Muscle of back (tissue), 11 donors: ENCODE data around the gene CAMTA1. TPM values are rescaled to one million over a fixed set of nuclear protein-coding genes. Genes with fewer than 3 reads are reported as not detected.
"Not testable (repeated sequence)": the region's sequence is repeated elsewhere in the genome, so short reads cannot be mapped to it uniquely, and the experiment has no call there.

Source experiments
- DNase-seq, 3 donors: peaks; one replicate each; pipeline versions ENCODE4 v3.0.0 to v3.0.0-alpha.2; 2013
- polyA plus RNA-seq, 10 donors: library from polyadenylated mRNA; unstranded; fragments of 120-200 nt; gene quantifications; one replicate each; pipeline ENCODE4 v1.2.1, GENCODE V29; 2013; ENCODE audit not compliant: insufficient read length in 10 of 10

CAMTA1 gene
- polyA plus RNA-seq, 10 donors: 36.4 to 49.7 (median 44.0) TPM

GRCh38 chr1:6842301-6842700, 57.0 kb downstream of the CAMTA1 start:
- DNase-seq: no peak

- not testable (repeated sequence) for DNase-seq
Observed at GRCh38 chr1:6845786-6846185, 60.5 kb downstream of the CAMTA1 start.

- no peak for DNase-seq
Observed at GRCh38 chr1:6848816-6849215, 63.6 kb downstream of the CAMTA1 start.

- DNase-seq: no peak
Observed at GRCh38 chr1:6850537-6850936, 65.3 kb downstream of the CAMTA1 start.

- no peak for DNase-seq
Observed at GRCh38 chr1:6852136-6852890, 67.1 kb downstream of the CAMTA1 start.

- no peak for DNase-seq
Observed at GRCh38 chr1:6854166-6854565, 68.9 kb downstream of the CAMTA1 start.

- DNase-seq: no peak
Observed at GRCh38 chr1:6857831-6858230, 72.6 kb downstream of the CAMTA1 start.

- no peak for DNase-seq
Observed at GRCh38 chr1:6858596-6858995, 73.3 kb downstream of the CAMTA1 start.

GRCh38 chr1:6859415-6860343, 74.4 kb downstream of the CAMTA1 start:
- peak; percentile 12 to 94 (median 12) for DNase-seq

- DNase-seq: no peak
Observed at GRCh38 chr1:6860401-6860800, 75.1 kb downstream of the CAMTA1 start.

GRCh38 chr1:6861075-6861724, 75.9 kb downstream of the CAMTA1 start:
- DNase-seq: no peak

- no peak for DNase-seq
Observed at GRCh38 chr1:6862906-6863305, 77.7 kb downstream of the CAMTA1 start.

- no peak for DNase-seq
Observed at GRCh38 chr1:6864166-6864565, 78.9 kb downstream of the CAMTA1 start.

- DNase-seq: no peak
Observed at GRCh38 chr1:6866825-6867224, 81.6 kb downstream of the CAMTA1 start.

- DNase-seq: no peak
Observed at GRCh38 chr1:6867321-6867720, 82.1 kb downstream of the CAMTA1 start.

- DNase-seq: no peak
Observed at GRCh38 chr1:6867729-6868659, 82.7 kb downstream of the CAMTA1 start.

GRCh38 chr1:6868660-6869380, 83.6 kb downstream of the CAMTA1 start:
- no peak for DNase-seq

GRCh38 chr1:6869545-6869944, 84.3 kb downstream of the CAMTA1 start:
- DNase-seq: peak in 1 of 3 donors; percentile 21

GRCh38 chr1:6870086-6870485, 84.8 kb downstream of the CAMTA1 start:
- peak in 1 of 3 donors; percentile 7 for DNase-seq

GRCh38 chr1:6870571-6870970, 85.3 kb downstream of the CAMTA1 start:
- DNase-seq: peak in 1 of 3 donors; percentile 20
